ENCODE data around the gene SDCCAG8.
A peak's percentile ranks its signal among the peaks of the same experiment; 100 is the strongest.
"Not testable (repeated sequence)": the region's sequence is repeated elsewhere in the genome, so short reads cannot be mapped to it uniquely, and the experiment has no call there.

The SDCCAG8 gene

DNA sequence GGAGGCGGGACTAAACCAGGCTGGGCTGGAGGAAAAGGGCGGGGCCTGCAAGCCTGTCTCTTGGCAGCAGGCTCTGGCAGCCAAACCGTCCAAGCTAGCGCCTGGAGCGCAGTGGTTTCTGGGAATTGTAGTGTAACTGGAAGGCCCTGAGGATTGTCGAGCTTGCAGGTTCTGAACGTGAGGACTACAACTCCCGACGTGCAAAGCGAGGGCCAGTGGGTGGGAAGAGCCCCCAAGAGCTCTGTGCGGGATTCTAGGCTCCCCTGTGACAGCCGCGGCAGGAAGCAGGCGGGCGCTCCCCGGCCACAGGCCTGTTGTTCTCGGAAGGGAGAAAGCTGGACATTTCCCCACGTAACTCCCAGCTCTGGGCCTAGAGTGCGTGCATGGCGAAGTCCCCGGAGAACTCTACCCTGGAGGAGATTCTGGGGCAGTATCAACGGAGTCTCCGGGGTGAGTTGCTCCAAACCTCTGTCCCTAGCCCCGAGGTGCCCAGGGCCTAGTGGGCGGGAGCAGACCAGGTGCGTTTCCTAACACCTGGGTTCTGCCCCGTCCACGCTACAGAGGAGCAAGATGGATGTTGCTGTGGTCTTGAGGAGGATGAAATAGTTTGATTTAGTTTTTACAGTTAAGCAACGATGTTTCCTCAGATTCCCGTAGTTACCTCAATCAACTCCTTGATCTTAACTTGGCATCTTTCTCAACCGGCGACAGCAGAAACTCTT is at the start of gene SDCCAG8:
TSS of gene SDCCAG8 (plus strand) at position 251 of the 722 bp plus-strand sequence. CDS start at position 384, 133 bp downstream.
- peak; percentile 99 for DNase-seq

- DNase-seq: not testable (repeated sequence)
These were observed 43.9 kb upstream of the SDCCAG8 start for GRCh38 chr1:243211984-243212383.

GRCh38 chr1:243213045-243213787 is 42.6 kb upstream of the SDCCAG8 start:
- DNase-seq: no peak

DNA sequence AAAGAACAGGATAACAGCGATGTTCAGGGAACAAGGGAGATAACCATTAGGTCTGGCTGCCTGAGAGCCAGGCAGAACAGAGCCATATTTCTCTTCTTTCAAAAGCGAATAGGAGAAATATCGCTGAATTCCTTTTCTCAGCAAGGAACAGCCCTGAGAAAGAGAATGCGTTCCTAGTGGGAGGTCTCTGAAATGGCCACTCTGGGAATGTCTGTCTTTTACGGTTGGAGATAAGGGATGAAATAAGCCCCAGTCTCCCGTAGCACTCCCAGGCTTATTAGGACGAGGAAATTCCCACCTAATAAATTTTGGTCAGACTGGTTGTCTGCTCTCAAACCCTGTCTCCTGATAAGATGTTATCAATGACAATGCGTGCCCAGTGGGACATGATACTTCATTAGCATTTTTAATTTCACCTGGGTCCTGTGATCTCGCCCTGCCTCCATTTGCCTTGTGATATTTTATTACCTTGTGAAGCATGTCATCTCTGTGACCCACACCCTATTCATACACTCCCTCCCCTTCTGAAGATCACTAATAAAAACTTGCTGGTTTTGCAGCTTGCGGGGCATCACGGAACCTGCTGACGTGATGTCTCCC is 40.5 kb upstream of the SDCCAG8 start:
- DNase-seq: not testable (repeated sequence)

DNA sequence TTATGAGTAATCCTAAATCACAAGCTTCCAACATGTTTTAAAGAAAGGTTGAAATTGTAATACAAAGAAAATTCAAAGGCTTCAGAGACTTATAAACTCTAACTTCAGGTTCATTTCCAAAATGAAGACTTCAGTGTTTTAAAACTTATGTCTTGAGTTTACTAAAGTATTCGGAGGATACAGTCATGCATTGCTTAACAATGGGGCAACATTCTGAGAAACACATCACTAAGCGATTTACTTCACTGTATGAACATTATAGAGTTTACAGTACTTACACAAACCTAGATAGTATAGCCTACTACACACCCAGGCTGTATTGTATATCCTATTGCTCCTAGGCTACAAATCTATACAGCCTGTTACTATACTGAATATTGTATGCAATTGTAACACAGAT is 39.1 kb upstream of the SDCCAG8 start:
- no peak for DNase-seq

DNA sequence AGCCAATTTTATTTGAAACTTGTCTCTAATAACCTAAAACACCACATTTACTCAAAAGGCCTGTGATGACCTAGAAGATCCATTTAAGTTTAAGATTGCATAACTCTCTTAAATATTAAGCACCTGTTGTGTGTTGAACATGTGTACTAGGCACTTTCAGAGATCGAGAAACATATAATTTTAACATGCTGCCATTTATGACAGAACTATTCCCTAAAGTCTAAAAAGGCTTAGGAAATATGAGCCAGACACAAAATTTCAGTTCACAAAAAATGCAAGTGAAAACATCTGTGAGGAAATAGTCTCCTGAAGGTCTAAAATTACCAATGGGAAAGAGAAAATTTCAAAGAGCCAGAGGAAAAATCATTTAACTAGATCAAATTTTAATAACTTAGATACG is 38.5 kb upstream of the SDCCAG8 start:
- no peak for DNase-seq

DNA sequence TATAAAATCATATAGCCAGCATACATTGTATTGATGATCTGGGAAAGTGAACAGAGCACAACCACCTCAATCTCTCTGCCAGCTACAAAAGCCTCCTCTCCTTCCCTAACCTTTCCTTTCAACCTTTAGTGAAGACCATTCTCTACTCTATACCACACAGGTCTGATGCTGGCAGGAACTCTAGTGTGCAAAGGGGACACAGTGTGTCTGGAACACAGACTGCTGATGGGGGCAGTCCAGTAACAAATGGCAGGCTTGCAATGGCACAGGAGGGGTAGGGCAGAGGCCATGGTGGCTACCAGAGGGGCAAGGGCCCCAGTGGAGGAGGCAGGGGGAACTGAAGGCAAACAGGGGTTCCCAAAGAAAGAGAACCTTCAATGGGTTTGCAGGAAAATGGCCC is 37.8 kb upstream of the SDCCAG8 start:
- no peak for DNase-seq

DNA sequence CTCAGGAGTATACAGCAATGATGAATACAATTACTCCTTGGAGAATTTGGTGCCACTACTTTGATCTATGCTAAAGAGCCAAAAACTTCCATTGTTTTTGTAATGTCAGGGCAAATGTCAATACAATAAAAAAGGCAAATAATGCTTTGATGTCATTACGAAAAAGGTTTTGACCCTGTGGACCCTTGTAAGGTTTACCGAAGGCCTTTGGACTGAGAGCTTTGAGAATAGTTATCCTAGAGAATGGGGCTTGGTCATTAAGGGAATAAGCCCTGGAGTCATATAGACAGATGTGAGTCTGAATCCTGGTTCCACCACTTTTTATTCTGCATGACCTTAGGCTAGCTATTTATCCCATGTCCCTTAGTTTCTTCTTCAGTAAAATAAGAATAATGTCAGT is 28.2 kb upstream of the SDCCAG8 start:
- no peak for DNase-seq

DNA sequence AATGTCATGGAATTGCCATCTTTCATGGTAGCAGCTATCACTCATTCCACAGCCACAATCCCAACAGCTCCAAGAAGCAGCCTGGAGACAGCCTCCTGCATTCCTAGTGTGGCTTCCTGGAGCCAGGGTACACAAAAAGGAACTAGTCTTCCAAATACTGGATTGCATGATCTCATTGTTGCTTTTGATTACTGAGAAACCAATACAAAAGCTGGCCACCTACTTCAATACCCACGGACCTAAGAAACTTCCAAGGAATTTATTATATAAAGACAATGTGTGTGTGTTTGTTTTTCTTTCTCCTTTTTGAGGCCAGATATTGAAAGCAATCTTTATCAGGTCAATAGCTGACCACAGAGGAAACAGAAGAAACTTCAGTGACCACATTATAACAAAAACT is 26.3 kb upstream of the SDCCAG8 start:
- no peak for DNase-seq

GRCh38 chr1:243230914-243231313 is 24.9 kb upstream of the SDCCAG8 start:
- no peak for DNase-seq

DNA sequence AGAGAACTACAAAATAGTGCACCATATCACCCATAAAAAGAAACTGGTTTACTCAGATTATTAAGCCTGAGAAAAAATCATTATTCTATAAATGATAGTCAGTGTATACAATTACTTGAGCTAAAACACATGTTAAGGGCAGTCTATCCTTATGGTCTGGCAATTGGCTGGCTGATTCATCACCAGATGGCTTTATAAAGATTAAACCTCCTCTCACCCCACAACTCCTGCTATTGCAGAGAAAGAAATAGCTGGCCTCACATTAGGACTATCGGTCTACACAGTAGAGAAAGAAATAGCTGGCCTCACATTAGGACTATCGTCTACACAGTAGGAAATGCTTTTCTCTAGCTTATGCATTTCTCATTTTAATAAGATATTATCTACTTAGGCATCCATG is 21.9 kb upstream of the SDCCAG8 start:
- no peak for DNase-seq

- DNase-seq: no peak
These were observed 20.7 kb upstream of the SDCCAG8 start for GRCh38 chr1:243234978-243235647.

GRCh38 chr1:243236604-243237252 is 19.1 kb upstream of the SDCCAG8 start:
- DNase-seq: no peak

DNA sequence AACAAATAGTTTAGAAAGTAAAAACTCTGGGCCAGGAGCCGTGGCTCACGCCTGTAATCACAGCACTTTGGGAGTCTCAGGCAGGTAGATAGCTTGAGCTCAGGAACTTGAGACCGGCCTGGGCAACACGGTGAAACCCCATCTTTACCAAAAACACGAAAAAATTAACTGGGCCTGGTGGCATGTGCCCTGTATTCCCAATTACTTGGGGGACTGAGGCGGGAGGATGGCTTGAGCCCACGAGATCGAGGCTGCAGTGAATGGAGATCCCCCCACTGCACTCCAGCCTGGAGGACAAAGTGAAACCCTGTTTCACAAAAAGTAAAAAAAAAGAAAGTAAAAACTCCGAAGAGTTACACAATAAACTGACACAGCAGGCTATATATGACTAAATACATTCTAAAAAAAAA is 11.4 kb upstream of the SDCCAG8 start:
- no peak for DNase-seq

DNA sequence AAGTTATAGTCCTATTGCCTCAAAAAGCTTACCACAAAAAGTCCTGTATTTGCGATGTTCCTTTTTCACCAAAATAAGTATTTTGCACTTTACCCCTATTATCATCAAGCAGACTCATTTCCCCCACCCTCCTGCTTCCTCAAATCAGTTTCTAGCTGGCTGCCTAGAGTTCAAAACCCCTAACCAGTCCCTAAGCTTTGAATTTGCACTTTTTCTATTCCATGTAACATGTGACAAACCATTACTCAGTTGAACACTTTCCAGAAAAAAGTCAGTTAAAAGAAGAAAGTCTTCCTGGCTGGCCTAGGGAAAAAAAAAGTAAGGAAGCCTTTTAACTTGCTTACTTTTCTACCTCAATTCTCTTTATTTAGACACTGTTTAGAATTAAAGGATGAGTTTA is 8.9 kb upstream of the SDCCAG8 start:
- no peak for DNase-seq

GRCh38 chr1:243247901-243248300 is 7.9 kb upstream of the SDCCAG8 start:
- no peak for DNase-seq

- DNase-seq: no peak
These were observed 6.6 kb upstream of the SDCCAG8 start for GRCh38 chr1:243249214-243249613.

- no peak for DNase-seq
These were observed 5.7 kb upstream of the SDCCAG8 start for GRCh38 chr1:243250102-243250501.

DNA sequence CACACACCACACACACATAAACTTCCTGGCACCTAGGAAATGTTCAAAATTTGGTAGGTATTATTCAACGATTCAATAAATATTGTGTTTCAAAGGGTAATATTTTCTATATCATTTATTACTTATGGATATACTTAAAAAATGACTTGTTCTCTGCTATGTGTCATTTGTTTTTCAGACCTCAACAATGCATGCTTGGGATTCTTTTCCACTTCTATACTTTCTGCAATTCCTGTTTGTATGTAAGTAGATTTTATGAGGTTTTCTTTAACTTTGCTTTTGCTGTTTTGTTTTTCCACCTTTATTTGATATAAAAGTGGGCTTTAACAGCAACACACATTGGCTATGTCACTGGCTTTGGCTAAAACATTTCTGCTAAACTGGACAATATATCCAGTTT is 4.3 kb upstream of the SDCCAG8 start:
- DNase-seq: no peak

DNA sequence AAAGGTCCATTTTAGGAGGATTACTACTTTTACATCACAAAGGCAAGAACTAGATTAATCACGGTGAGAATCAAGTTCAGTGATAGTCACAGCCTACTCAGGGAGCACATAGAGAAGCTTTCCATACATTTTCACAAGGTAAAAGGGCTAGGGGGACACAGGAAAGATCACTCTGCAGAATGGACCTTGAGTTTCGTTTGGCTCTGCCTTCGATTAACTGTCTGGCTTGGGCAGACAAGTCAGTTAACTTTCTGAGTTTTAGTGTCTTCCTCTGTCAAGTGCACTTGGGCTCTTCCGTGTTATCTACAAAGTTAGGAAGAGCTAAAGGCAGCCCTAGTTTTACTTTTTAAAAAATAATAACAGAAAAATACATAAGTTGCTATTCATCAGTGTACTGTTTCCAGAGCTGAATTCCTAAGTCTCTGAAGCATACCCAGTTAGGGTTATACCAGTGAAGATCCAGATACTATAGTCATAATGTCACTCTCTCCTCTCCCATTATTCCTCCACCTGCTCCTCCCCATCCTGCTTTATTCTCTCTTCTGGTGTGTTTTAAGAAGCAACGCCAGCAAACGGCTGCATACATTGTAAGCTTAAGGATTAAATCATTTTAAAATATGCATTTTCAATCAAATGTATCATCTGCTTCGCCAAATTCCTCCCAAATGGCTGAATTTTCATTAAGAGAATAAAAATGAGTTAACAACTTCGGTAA is 2.5 kb upstream of the SDCCAG8 start:
- no peak for DNase-seq

DNA sequence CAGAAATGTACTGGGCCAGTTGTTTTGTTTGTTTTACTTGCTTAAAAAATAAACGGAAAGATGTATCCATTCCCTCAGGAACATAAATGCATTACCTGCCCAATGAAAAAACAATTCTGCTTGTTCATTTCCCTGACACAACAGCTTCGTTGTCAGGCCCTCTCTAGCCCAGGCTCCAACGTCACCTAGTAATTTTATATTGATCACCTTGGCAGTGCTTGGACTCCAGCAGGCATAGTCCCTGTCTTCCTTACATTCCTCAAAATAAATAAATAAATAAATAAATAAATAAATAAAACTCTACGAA is 2.0 kb upstream of the SDCCAG8 start:
- DNase-seq: no peak

DNA sequence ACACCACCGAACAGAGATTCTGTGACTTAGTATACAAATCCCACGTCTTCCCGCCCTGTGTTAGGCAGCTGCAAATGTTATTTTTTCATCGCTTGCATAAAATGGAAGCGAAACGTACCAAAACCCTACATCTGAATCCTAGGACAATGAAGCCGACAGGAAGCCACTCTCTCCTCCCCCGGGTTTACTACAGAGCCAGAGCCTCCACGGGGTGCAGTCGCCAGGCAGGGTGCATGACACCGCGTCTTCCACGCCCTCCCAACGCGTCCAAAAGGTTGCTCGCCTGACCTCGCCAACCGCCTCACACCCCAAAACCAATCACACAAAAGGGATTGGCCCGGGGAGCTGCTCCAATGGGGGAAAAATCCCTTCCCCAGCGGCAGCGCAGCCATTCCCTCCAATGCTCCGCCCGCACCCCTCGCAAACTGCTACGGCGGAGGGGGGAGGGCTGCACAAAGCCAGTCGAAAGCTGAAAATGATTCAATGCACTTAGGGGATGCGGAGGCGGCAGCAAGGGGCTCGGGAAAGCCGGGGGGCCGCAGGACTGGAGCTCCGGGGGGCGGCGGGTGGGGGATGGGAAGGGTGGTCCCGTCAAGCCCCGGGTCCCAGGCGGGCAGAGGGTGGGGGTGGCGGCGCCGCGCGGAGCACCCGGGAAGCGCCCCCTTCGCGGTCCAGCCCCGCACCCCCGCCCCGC is 1.5 kb upstream of the SDCCAG8 start:
- DNase-seq: peak; percentile 85
